GM18502 (cell line): Measurements from ENCODE around the gene PCA3.

ENCODE experiments used
- ATAC-seq: cut with Tn5 transposase; IDR thresholded peaks from one replicate; pipeline ENCODE4 v1.9.1; 2021; ENCODE audit warnings: mild to moderate bottlenecking; ENCODE audit not compliant: unreplicated experiment, poor library complexity

Gene PCA3

DNA sequence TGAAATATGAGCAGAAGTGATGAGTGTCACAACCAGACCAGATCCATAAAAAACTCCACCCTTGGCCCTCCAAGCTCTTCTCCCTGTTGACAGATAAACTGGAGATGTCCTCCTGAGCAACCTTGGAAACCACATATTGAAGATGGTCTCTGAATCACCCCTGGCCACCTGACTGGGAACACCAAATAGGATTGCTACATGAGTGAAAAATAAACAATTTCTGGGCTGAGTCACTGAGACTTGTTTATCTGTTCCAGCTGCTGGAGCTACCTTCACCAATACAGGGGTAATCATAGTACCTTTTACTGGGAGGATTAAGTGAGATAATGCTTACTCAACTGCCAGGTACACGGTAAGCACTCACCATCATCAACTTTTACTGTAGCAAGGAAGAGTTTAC lies 53.3 kb downstream of the PCA3 start:
- ATAC-seq = no peak

DNA sequence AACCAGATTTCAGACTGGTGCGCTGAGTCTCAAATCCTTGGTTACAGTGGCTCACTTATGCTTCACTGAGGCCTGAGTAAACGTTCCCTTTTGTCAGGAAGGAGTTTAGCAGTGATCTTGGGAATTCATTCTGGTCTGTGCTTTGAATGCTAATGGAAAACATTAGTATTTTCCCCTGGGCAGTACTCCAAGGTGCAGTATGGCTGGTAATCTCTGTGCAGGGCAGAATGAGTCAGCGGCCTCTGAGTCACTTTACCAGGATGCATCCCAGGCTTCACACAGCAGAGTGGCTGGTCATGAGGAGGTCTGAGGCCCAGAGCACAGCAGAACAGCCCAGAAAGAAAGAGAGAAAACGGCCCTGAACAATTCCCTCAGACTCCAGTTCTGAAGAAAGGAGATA lies 54.0 kb downstream of the PCA3 start:
- no peak for ATAC-seq

DNA sequence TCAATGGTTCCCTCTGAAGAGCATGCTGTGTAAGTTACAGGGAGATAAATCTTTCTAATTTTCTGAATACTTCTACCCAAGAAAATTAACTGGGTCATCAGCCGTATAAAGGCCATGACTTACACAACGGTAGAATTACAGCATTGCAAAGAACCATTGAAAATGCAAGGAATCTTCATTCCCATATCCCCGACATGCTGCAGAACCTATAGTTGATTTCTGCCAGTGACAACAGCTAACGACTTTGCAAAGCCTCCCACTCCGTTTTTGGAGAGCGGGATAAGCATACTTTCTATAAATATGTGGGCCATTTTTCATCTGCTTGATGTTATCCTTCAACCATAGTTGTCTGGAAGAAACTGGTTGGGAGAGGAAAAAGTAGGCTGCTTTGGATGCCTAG lies 56.2 kb downstream of the PCA3 start:
- ATAC-seq = no peak

DNA sequence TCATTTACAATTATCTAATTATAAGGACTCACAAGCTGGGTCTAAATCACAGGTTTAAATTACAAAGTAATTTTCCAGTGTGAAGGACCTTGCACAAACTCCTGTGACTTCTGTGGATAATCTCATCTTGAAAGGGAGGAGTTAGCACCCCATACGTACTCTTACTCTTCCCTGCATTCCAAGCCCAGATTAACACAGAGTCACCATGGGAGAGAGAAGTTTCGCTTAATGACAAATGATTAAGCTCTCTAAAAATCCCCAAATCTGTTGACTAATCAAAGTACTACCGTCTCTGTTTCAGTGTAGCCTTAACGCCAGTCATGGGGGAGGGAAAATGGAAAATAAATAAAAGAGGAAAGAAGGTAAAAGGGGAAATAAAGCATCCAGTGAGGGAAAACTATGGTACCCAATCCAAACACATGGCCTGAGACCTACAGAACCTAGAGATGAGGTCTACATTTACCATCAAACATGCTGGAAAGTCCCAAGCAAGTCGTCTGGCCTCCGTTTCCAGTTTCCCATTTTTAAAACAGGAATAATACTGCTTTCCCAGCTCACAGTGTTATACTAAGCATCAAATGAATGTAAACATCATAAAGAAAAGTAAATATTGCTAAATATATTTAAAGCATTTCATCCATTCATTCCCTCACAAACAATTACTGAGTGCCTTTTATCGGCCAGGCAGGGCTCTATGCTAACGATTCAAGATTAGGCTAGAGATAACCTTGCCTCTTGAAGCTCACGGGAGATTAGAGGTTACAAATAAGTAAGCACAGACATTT lies 63.2 kb downstream of the PCA3 start:
- no peak for ATAC-seq

DNA sequence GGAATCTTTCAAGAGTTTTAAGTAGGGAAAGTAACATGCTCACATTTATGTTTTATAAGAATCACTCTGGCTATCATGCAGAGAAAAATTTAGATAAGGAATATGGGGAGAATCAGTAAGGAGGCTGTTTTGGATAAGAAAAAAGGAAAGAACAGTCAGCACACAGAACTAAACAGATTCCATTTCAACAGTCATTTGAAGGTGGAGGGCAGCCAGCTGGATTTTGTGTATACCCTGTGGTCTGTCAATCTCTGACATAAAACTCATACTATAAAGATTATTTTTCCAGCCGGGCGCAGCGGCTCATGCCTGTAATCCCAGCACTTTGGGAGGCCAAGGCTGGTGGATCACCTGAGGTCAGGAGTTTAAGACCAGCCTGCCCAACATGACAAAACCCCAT lies 64.2 kb downstream of the PCA3 start:
- no peak for ATAC-seq

DNA sequence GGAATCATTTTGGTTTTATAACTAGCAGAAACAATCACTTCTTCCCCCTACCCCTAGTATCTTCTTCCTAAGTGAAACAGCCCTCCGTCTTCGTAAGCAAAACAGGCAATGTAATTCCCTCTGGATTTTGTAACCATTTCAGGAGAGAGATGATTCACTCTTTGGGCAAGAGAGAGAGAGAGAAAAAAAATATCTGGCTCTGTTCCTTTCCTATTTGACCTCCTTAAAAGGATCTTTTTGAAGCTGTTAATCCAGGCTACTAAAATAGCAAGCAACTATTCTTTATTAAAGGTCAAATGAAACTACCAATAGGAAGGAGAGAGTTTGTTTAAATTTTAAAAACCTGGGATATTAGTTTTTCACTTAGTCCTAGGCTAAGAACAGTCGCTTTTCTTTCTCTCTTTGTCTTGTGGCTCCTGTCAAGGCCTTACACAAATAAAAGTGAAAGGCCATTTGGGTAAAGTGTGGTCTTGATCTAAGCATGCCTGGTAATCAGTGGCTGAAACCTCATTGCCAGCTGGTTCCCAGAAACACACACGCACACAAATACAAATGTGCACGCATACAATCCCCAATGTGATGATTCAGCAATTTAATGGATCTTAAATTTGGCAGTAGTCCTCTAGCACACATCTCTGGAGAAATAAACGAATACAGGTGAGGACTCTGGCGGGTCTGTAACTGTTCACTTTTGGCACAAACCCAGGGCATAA lies 71.5 kb downstream of the PCA3 start:
- ATAC-seq = no peak
